GM23248 (cell line): ENCODE measurements around the gene LIN7C. TPM values are rescaled to one million over a fixed set of nuclear protein-coding genes. Genes with fewer than 3 reads are reported as not detected.

ENCODE experiments used
- DNase-seq: peaks from one replicate; pipeline ENCODE4 v3.0.0-alpha.2; 2015
- H2AFZ ChIP-seq: fragments of 200-600 bp; sonication (generic); 2 replicates; pipeline ENCODE4 v1.6.1; 2016; ENCODE audit warnings: antibody characterized with exemption
- H3F3A ChIP-seq: fragments of 200-600 bp; sonication (generic); 2 replicates; pipeline ENCODE4 v1.6.1; 2016; ENCODE audit warnings: mild to moderate bottlenecking, antibody characterized with exemption, mixed run types; ENCODE audit not compliant: insufficient read depth
- H3K27ac ChIP-seq: fragments of 200-600 bp; sonication (generic); 2 replicates; pipeline ENCODE4 v1.5.1; 2016; ENCODE audit warnings: mild to moderate bottlenecking
- H3K27me3 ChIP-seq: fragments of 200-600 bp; sonication (generic); replicated peaks from 2 replicates; pipeline ENCODE4 v1.6.1; 2016; ENCODE audit warnings: mild to moderate bottlenecking; ENCODE audit not compliant: insufficient read depth
- H3K36me3 ChIP-seq: fragments of 200-600 bp; sonication (generic); 2 replicates; pipeline ENCODE4 v1.6.1; 2016; ENCODE audit warnings: low read depth, mild to moderate bottlenecking
- H3K4me1 ChIP-seq: fragments of 200-600 bp; sonication (generic); 2 replicates; pipeline ENCODE4 v1.6.1; 2016; ENCODE audit warnings: mild to moderate bottlenecking; ENCODE audit not compliant: insufficient read depth
- H3K4me2 ChIP-seq: fragments of 200-600 bp; sonication (generic); one replicate; pipeline ENCODE4 v1.6.1; 2016; ENCODE audit warnings: mild to moderate bottlenecking; ENCODE audit not compliant: unreplicated experiment
- H3K4me3 ChIP-seq: fragments of 200-600 bp; sonication (generic); 2 replicates; pipeline ENCODE4 v1.5.1; 2016; ENCODE audit warnings: mild to moderate bottlenecking
- H3K79me2 ChIP-seq: fragments of 200-600 bp; sonication (generic); 2 replicates; pipeline ENCODE4 v1.6.1; 2016; ENCODE audit warnings: mild to moderate bottlenecking; ENCODE audit not compliant: insufficient read depth
- H3K9ac ChIP-seq: fragments of 200-600 bp; sonication (generic); 2 replicates; pipeline ENCODE4 v1.6.1; 2016; ENCODE audit warnings: mild to moderate bottlenecking
- H3K9me2 ChIP-seq: fragments of 200-600 bp; sonication (generic); 2 replicates; pipeline ENCODE4 v1.6.1; 2016; ENCODE audit warnings: mixed run types, mild to moderate bottlenecking, moderate library complexity; ENCODE audit not compliant: insufficient read depth
- H3K9me3 ChIP-seq: fragments of 200-600 bp; sonication (generic); one replicate; pipeline ENCODE4 v1.6.1; 2017; ENCODE audit warnings: low read depth
- H4K20me1 ChIP-seq: fragments of 200-600 bp; sonication (generic); 2 replicates; pipeline ENCODE4 v1.6.0; 2016; ENCODE audit not compliant: insufficient read depth
- EZH2 ChIP-seq: fragments of 200-600 bp; sonication (generic); IDR thresholded peaks from 2 replicates; pipeline ENCODE4 v1.6.1; 2018; ENCODE audit warnings: antibody characterized with exemption, mild to moderate bottlenecking; ENCODE audit not compliant: insufficient read depth, poor library complexity, severe bottlenecking
- EZH2phosphoT487 ChIP-seq: fragments of 200-600 bp; sonication (generic); IDR thresholded peaks from 2 replicates; pipeline ENCODE4 v1.6.1; 2018; ENCODE audit warnings: antibody characterized with exemption, moderate library complexity, mild to moderate bottlenecking, low read depth; ENCODE audit not compliant: insufficient read depth
- WGBS, 2 experiments: methylation state at CpG; one replicate each; pipeline ENCODE4 v1.1.6; 2015 to 2017; ENCODE audit warnings: low lambda C conversion rate in 2 of 2, low coverage in 1 of 2; ENCODE audit errors: missing lambda C conversion rate in 2 of 2; 5-methylcytosine and 5-hydroxymethylcytosine counted together
- in situ Hi-C: fragments of 300-500 bp; cut with MboI; formaldehyde crosslinking; loops from 2 replicates; pipeline ENCODE4 v1.15.0; 2020
- polyA plus RNA-seq: library from polyadenylated mRNA; unstranded; fragments of >200 nt; fragmentation: Nextera tagmentation; extraction: Ambion mirVana; gene quantifications from 2 replicates; pipeline ENCODE4 v1.2.1, GENCODE V29; 2016
- total RNA-seq: library from RNA; depleted of rRNA; stranded (reverse); fragments of >200 nt; shearing (Covaris generic); gene quantifications from 2 replicates; pipeline ENCODE4 v1.2.3, GENCODE V29; 2014

Gene LIN7C
- total and polyA plus RNA-seq, 2 experiments from 2014 or later: 43.0 to 47.0 TPM

- Histone ChIP-seq H3K4me3 (no peak overlapping the region), H3K9me3 (no peaks in the 10 kb centered on the region), H3K9me2 (no peaks in the 10 kb centered on the region), H4K20me1 (0 out of 2 replicates have a peak, but pooled peaks cover 3% of the 10 kb centered on the region), H2AFZ (no peak overlapping the region), H3K4me2 (peak overlapping the region; percentile 60), H3K4me1 (peaks cover 18% of the 10 kb centered on the region), H3K9ac (no peak overlapping the region), H3K27me3 (no peaks in the 10 kb centered on the region), H3F3A (peaks cover 21% of the 10 kb centered on the region; the same call in 1 of the 2 replicates), H3K27ac (peak overlapping the region; percentile 49), H3K79me2 (peaks cover 56% of the 10 kb centered on the region), H3K36me3 (peaks cover 50% of the 10 kb centered on the region)
- TF ChIP-seq EZH2phosphoT487 (no peak), EZH2 (no peak)
- DNase-seq: no peak
- in situ Hi-C loops: loop anchor here (25.0 kb wide), 2 partner anchors 509 to 1184 kb away; partner anchors contain the start of gene FIBIN
- WGBS, 2 experiments: 100% methylated on average over 1 of the region's 1 CpG
Observed at GRCh38 chr11:27495710-27496300, 10.8 kb downstream of the LIN7C start.

GRCh38 chr11:27489092-27489491 is 17.5 kb downstream of the LIN7C start:
- Histone ChIP-seq H3K9me3 (no peaks in the 10 kb centered on the region), H3K4me1 (peaks cover 4% of the 10 kb centered on the region; the same call in 1 of the 2 replicates), H3K4me2 (no peak overlapping the region), H3K36me3 (peaks cover 19% of the 10 kb centered on the region), H3K27me3 (no peaks in the 10 kb centered on the region), H4K20me1 (no peaks in the 10 kb centered on the region), H3K9me2 (no peaks in the 10 kb centered on the region), H2AFZ (no peak overlapping the region), H3K4me3 (no peak overlapping the region), H3K9ac (no peak overlapping the region), H3K79me2 (peaks cover 13% of the 10 kb centered on the region; the same call in 1 of the 2 replicates), H3K27ac (no peak overlapping the region), H3F3A (peaks cover 13% of the 10 kb centered on the region; the same call in 1 of the 2 replicates)
- no peak for DNase-seq
- in situ Hi-C loops: loop anchor here (10.0 to 25.0 kb wide), 3 partner anchors 502 to 1177 kb away; partner anchors contain the start of gene FIBIN
- WGBS, 2 experiments: 87 to 92% methylated on average over 5 of the region's 5 CpGs
- no peak for TF ChIP-seq EZH2
- TF ChIP-seq EZH2phosphoT487: no peak

- no peaks in the 10 kb centered on the region for H4K20me1 ChIP-seq
- in situ Hi-C loops: loop anchor here (10.0 to 25.0 kb wide), 3 partner anchors 500 to 1175 kb away; partner anchors contain the start of gene FIBIN
Observed at GRCh38 chr11:27487706-27488105, 18.9 kb downstream of the LIN7C start.

GRCh38 chr11:27485930-27486773 is 20.4 kb downstream of the LIN7C start:
- H3K36me3 ChIP-seq: no peaks in the 10 kb centered on the region; the same call in 1 of the 2 replicates
- H3K79me2 ChIP-seq: no peaks in the 10 kb centered on the region
- no peak overlapping the region for H2AFZ ChIP-seq
- DNase-seq: peak; percentile 67
- H4K20me1 ChIP-seq: no peaks in the 10 kb centered on the region
- H3K27me3 ChIP-seq: no peaks in the 10 kb centered on the region
- WGBS, 2 experiments: 27 to 28% methylated on average over 4 of the region's 4 CpGs
- H3K9ac ChIP-seq: no peak overlapping the region
- no peak overlapping the region for H3K27ac ChIP-seq
- no peak for TF ChIP-seq EZH2phosphoT487
- TF ChIP-seq EZH2: no peak
- no peak overlapping the region for H3K4me3 ChIP-seq
- in situ Hi-C loops: loop anchor here (10.0 to 25.0 kb wide), 3 partner anchors 499 to 1174 kb away; partner anchors contain the start of gene FIBIN
- no peaks in the 10 kb centered on the region for H3K9me2 ChIP-seq
- no peaks in the 10 kb centered on the region for H3K9me3 ChIP-seq
- no peak overlapping the region for H3K4me2 ChIP-seq
- peaks cover 13% of the 10 kb centered on the region; the same call in 1 of the 2 replicates for H3F3A ChIP-seq
- peaks cover 4% of the 10 kb centered on the region; the same call in 1 of the 2 replicates for H3K4me1 ChIP-seq

More at GRCh38 chr11:27487706-27488105, 18.9 kb downstream of the LIN7C start:
- TF ChIP-seq EZH2: no peak
- TF ChIP-seq EZH2phosphoT487: no peak
- Histone ChIP-seq H3K4me3 (no peak overlapping the region), H3K9me3 (no peaks in the 10 kb centered on the region), H3K27me3 (no peaks in the 10 kb centered on the region), H3K36me3 (peaks cover 7% of the 10 kb centered on the region; the same call in 1 of the 2 replicates), H3K9ac (no peak overlapping the region), H3K27ac (no peak overlapping the region), H3K4me1 (peaks cover 4% of the 10 kb centered on the region; the same call in 1 of the 2 replicates), H3K9me2 (no peaks in the 10 kb centered on the region), H3K79me2 (no peaks in the 10 kb centered on the region), H3K4me2 (no peak overlapping the region), H2AFZ (no peak overlapping the region), H3F3A (peaks cover 13% of the 10 kb centered on the region; the same call in 1 of the 2 replicates)
- 58 to 68% methylated on average over 6 of the region's 6 CpGs for WGBS, 2 experiments
- no peak for DNase-seq
